Kidney (tissue), 14 donors: ENCODE results near the gene CATSPERE. TPM values are rescaled to one million over a fixed set of nuclear protein-coding genes. Genes with fewer than 3 reads are reported as not detected.
"Not testable (repeated sequence)": the region's sequence is repeated elsewhere in the genome, so short reads cannot be mapped to it uniquely, and the experiment has no call there.

Experiments
- DNase-seq, 5 donors: peaks; one replicate each; pipeline ENCODE4 v3.0.0-alpha.2; 2013 to 2020
- FAIRE-seq: peaks from 2 replicates; lab custom pipeline; 2012; peaks lifted over from hg19 to GRCh38; lab: Jason Lieb, UNC
- H3K27ac ChIP-seq, 2 donors: one replicate each; pipeline ENCODE4 v1.7.0; 2013; ENCODE audit warnings: low read depth in 2 of 2, low read length in 2 of 2, inconsistent platforms in 1 of 2
- H3K27me3 ChIP-seq: one replicate; pipeline ENCODE4 v1.7.1; 2013; ENCODE audit warnings: low read length, inconsistent platforms; ENCODE audit not compliant: control insufficient read depth, insufficient read depth
- H3K36me3 ChIP-seq, 3 donors: one replicate each; pipeline versions ENCODE4 v1.7.0 to v1.7.1; 2013; ENCODE audit warnings: low read length in 3 of 3, control low read depth in 1 of 3, inconsistent platforms in 1 of 3; ENCODE audit not compliant: insufficient read depth in 3 of 3, control insufficient read depth in 2 of 3
- H3K4me1 ChIP-seq, 3 donors: one replicate each; pipeline versions ENCODE4 v1.7.0 to v1.7.1; 2013; ENCODE audit warnings: low read length in 3 of 3, inconsistent platforms in 1 of 3, low read depth in 1 of 3; ENCODE audit not compliant: control insufficient read depth in 2 of 3, insufficient read depth in 2 of 3
- H3K4me3 ChIP-seq, 3 donors: one replicate each; pipeline versions ENCODE4 v1.7.0 to v1.8.1; 2013; ENCODE audit warnings: low read length in 3 of 3, control low read depth in 1 of 3, inconsistent platforms in 1 of 3
- H3K9ac ChIP-seq, 3 donors: one replicate each; pipeline versions ENCODE4 v1.7.0 to v1.7.1; 2013; ENCODE audit warnings: low read length in 3 of 3, control low read depth in 1 of 3, inconsistent platforms in 1 of 3
- H3K9me3 ChIP-seq, 3 donors: one replicate each; pipeline versions ENCODE4 v1.7.0 to v1.7.1; 2013; ENCODE audit warnings: low read length in 3 of 3, control low read depth in 1 of 3, inconsistent platforms in 1 of 3; ENCODE audit not compliant: control insufficient read depth in 2 of 3, insufficient read depth in 1 of 3
- intact Hi-C: fragments of 100-400 bp; cut with DNase I; formaldehyde crosslinking; loops from one replicate; pipeline ENCODE4 v1.11.1; 2022
- polyA plus RNA-seq: library from polyadenylated mRNA; stranded (reverse); fragments of 350-450 nt; fragmentation: Illumina TruSeq; extraction: RNeasy Lipid Tissue Mini Kit (QIAGEN cat#74804); gene quantifications from one replicate; pipeline ENCODE4 v1.2.3, GENCODE V29; 2014; ENCODE audit warnings: low read depth, low replicate concordance; ENCODE audit not compliant: insufficient read depth
- total RNA-seq: library from RNA; stranded (reverse); fragmentation: NEBNext Ultra II Directional; extraction: Animal tissue kit (Norgen Biotek cat#: 25700); gene quantifications from one replicate; pipeline ENCODE4 v1.2.1, GENCODE V29; 2021
- TF ChIP-seq, protein P1 (sequence below): IDR thresholded peaks from 3 replicates; pipeline ENCODE4 v1.5.1; 2012; ENCODE audit warnings: mild to moderate bottlenecking, moderate library complexity, borderline replicate concordance; ENCODE audit not compliant: insufficient read depth; ENCODE audit errors: extremely low read depth
- donor health status: control.
- donor health status: control.
- donor health status: control.
- donor health status: control.
- donor health status: control.
- donor health status: DM: yes; HTN: yes; CAD: no.
- donor health status: Normal renal cell carcinoma (clear cell type).

Gene CATSPERE
- total and polyA plus RNA-seq, 2 donors from 2014 or later, result 0.73 to 2.5 TPM

DNA sequence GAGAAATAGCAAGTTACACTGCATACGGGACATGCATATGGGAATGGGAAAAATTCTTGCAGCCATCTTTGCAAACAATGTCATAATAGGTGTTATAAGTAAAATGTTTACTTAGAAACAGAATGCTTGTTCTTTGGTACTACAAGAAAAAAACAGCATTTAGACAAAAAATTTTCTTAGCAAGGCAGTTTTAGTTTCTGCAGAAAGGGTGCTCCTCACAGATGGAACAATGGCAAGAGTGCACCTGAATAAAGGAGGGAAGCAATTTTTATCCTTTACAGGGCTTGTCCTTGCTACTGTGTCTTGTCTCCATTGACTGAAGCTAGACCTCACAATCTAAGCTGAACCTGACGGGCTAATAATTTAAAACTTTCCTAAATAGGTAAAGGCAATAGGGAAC is 112.7 kb downstream of the CATSPERE start:
- TF ChIP-seq, protein P1, sequence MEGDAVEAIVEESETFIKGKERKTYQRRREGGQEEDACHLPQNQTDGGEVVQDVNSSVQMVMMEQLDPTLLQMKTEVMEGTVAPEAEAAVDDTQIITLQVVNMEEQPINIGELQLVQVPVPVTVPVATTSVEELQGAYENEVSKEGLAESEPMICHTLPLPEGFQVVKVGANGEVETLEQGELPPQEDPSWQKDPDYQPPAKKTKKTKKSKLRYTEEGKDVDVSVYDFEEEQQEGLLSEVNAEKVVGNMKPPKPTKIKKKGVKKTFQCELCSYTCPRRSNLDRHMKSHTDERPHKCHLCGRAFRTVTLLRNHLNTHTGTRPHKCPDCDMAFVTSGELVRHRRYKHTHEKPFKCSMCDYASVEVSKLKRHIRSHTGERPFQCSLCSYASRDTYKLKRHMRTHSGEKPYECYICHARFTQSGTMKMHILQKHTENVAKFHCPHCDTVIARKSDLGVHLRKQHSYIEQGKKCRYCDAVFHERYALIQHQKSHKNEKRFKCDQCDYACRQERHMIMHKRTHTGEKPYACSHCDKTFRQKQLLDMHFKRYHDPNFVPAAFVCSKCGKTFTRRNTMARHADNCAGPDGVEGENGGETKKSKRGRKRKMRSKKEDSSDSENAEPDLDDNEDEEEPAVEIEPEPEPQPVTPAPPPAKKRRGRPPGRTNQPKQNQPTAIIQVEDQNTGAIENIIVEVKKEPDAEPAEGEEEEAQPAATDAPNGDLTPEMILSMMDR, result no peak
- Histone ChIP-seq H3K9me3 (peaks cover 1 to 34% (median 12%) of the 10 kb centered on the region in 3 donors), H3K27ac (no peak overlapping the region), H3K4me1 (no peaks in the 10 kb centered on the region), H3K27me3 (no peaks in the 10 kb centered on the region), H3K36me3 (no peaks in the 10 kb centered on the region), H3K9ac (no peak overlapping the region), H3K4me3 (no peak overlapping the region)
- DNase-seq (no peak), FAIRE-seq (no peak)
- intact Hi-C loops, result no loop called here

DNA sequence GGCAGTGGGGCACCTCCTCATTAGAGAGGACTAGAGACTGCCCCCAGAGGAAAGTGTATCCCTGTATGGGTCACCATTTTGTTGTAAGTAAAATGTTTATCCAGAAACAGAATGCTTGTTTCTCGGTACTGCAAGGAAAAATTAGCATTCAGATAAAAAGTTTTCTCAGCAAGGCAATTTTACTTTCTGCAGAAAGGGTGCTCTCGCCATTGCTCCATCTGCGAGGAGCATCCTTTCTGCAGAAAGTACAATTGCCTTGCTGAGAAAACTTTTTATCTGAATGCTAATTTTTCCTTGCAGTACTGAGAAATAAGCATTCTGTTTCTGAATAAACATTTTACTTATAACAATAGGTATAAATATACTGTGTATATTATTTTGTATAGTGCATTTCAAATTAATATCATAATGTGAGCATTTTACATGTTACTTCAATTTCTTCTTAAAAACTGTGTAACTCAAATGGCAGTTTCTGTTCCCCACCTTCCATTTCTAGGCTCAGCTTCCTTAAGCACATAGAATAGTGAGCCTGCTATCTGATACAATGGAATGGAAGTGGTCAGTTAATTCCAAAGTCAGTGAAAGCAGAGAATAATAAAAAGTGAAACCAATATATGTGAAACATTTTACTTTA is 115.3 kb downstream of the CATSPERE start:
- DNase-seq, result no peak
- TF ChIP-seq, protein P1, result no peak
- Histone ChIP-seq H3K4me3 (no peak overlapping the region), H3K9me3 (peaks cover 1 to 34% (median 12%) of the 10 kb centered on the region in 3 donors), H3K36me3 (no peaks in the 10 kb centered on the region), H3K27ac (no peak overlapping the region), H3K4me1 (no peaks in the 10 kb centered on the region), H3K27me3 (no peaks in the 10 kb centered on the region), H3K9ac (no peak overlapping the region)
- FAIRE-seq, result no peak
- intact Hi-C loops, result no loop called here

DNA sequence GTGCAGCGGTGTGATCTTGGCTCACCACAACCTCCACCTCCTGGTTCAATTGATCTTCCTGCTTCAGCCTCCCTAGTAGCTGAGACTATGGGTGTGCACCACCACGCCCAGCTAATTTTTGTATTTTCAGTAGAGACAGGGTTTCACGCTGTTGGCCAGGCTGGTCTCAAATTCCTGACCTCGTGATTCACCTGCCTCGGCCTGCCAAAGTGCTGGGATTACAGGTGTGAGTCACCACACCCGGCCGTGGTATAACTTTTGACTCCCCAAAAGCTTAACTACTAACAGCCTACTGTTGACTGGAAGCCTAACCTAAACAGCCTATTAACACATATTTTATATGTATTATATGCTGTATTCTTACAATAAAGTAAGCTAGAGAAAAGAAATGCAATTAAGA is 117.1 kb downstream of the CATSPERE start:
- intact Hi-C loops, DNase-seq, H3K36me3 ChIP-seq, FAIRE-seq, H3K4me3 ChIP-seq, H3K27me3 ChIP-seq, H3K27ac ChIP-seq, H3K9ac ChIP-seq, H3K4me1 ChIP-seq: not testable (repeated sequence)
- H3K9me3 ChIP-seq, result peaks cover 1 to 34% (median 12%) of the 10 kb centered on the region in 3 donors

DNA sequence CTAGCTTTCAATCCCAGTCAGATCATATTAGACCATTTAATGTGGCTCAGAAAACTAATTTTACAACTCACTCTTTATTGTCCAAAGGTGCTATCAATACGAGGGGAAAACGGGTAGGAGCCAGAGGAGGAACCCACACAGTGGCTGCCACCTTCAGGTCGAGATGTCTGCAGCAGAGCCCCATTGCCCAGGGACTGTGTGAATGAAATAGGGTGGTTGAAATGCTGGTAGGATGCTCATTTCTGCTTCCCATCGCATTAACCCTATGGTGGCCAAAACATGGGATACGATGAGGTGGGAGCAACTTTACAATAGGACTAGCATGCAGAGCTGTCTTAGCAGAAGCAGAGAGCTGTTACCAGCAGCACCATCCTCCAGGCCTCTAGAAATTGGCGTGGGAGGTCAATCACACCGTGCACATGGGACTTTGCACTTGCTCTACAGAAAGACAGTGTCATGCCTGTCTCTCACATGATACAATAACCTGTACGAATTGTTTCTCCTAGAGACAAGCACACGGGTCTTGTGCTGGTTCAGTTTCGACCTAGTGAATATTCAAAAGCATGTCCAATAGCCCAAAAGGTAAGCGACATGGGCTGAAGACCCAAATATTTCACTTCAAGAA is 122.4 kb downstream of the CATSPERE start:
- FAIRE-seq, result no peak

More for the DNA sequence above, 122.4 kb downstream of the CATSPERE start:
- Histone ChIP-seq H3K4me1 (no peaks in the 10 kb centered on the region), H3K27ac (no peak overlapping the region), H3K9me3 (no peaks in the 10 kb centered on the region), H3K9ac (no peak overlapping the region), H3K36me3 (no peaks in the 10 kb centered on the region), H3K27me3 (no peaks in the 10 kb centered on the region), H3K4me3 (no peak overlapping the region)
- TF ChIP-seq, protein P1, result no peak
- intact Hi-C loops, result no loop called here
- no peak for DNase-seq
